Esophagus squamous epithelium (tissue), 5 donors: ENCODE measurements around the gene RMND1. TPM values are rescaled to one million over a fixed set of nuclear protein-coding genes. Genes with fewer than 3 reads are reported as not detected.

ENCODE experiments used
- DNase-seq: peaks from one replicate; lab custom pipeline; 2025; lab: John Stamatoyannopoulos, UW
- H3K27ac ChIP-seq, 4 donors: fragments of 200-600 bp; sonication (generic); one replicate each; pipeline ENCODE4 v1.5.1; 2016 to 2019; ENCODE audit warnings: mild to moderate bottlenecking in 1 of 4
- H3K27me3 ChIP-seq, 4 donors: fragments of 200-600 bp; sonication (generic); 1 replicate in 3 of 4; 2 replicates in 1 of 4; pipeline versions ENCODE4 v1.5.1 to v1.6.0; 2017 to 2021; ENCODE audit warnings: antibody characterized with exemption in 1 of 4
- H3K36me3 ChIP-seq, 3 donors: fragments of 200-600 bp; sonication (generic); one replicate each; pipeline ENCODE4 v1.5.1; 2016 to 2019
- H3K4me1 ChIP-seq, 3 donors: fragments of 200-600 bp; sonication (generic); one replicate each; pipeline ENCODE4 v1.5.1; 2017 to 2019
- H3K4me3 ChIP-seq, 4 donors: fragments of 200-600 bp; sonication (generic); 1 replicate in 3 of 4; 2 replicates in 1 of 4; pipeline ENCODE4 v1.5.1; 2016 to 2019; ENCODE audit warnings: mild to moderate bottlenecking in 2 of 4, moderate library complexity in 1 of 4
- H3K9me3 ChIP-seq, 3 donors: fragments of 200-600 bp; sonication (generic); one replicate each; pipeline ENCODE4 v1.5.1; 2016 to 2019
- POLR2A ChIP-seq, 4 donors: fragments of 450-650 bp; IDR thresholded peaks; one replicate each; pipeline ENCODE4 v1.6.1; 2017; ENCODE audit warnings: antibody characterized with exemption in 4 of 4, mild to moderate bottlenecking in 4 of 4, moderate library complexity in 3 of 4
- WGBS, 2 donors: methylation state at CpG; one replicate each; pipeline ENCODE4 v1.1.5; 2018; 5-methylcytosine and 5-hydroxymethylcytosine counted together
- intact Hi-C: fragments of 100-400 bp; cut with DNase I; formaldehyde crosslinking; loops from one replicate; pipeline ENCODE4 v1.15.0; 2022
- total RNA-seq, 4 donors: library from RNA; depleted of rRNA; stranded (reverse); fragments of >200 nt; gene quantifications; one replicate each; pipeline ENCODE4 v1.1.0, GENCODE V29; 2016
- TF ChIP-seq, protein P1 (sequence below), 6 experiments: fragments of 450-650 bp in 4 of 6; fragments of 200-600 bp in 2 of 6; sonication (generic) in 2 of 6; IDR thresholded peaks; one replicate each; pipeline ENCODE4 v1.5.1; 2016 to 2019; ENCODE audit warnings: antibody characterized with exemption in 6 of 6, mild to moderate bottlenecking in 4 of 6, moderate library complexity in 4 of 6
- donor health status: DM: yes; HTN: yes; CAD: no.

Gene RMND1
- total RNA-seq, 4 donors from 2014 or later: 4.6 to 25.9 (median 15.3) TPM

DNA sequence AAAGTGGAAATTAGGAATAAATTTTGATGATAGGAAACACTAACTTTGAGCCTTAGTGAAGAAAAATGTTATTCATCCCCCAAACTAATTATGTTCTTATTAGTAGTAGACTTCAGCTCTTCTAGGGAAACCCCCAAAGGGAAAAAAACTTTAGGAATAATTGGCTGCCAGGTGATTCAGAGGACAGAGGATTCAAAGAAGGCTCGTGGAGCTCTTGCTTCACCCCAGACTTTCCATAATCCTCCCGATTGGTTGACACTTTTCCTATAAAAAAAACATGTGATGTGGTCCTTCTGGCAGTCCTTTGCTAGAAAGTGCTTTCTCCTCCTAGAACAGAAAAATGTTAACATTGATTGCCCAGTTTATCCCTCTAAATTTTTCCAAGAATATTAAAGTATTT lies 36.3 kb upstream of the RMND1 start:
- Histone ChIP-seq H3K9me3 (no peaks in the 10 kb centered on the region), H3K4me3 (no peak overlapping the region), H3K36me3 (no peaks in the 10 kb centered on the region), H3K4me1 (peaks cover 0 to 2% (median 0%) of the 10 kb centered on the region in 3 donors), H3K27ac (no peak overlapping the region), H3K27me3 (peaks cover 0 to 22% (median 0%) of the 10 kb centered on the region in 4 donors)
- intact Hi-C loops: no loop called here
- WGBS, 2 donors: 17 to 40% methylated on average over 2 of the region's 2 CpGs
- TF ChIP-seq POLR2A (IDR thresholded peaks at IDR 0.05): no peak
- TF ChIP-seq, protein P1, sequence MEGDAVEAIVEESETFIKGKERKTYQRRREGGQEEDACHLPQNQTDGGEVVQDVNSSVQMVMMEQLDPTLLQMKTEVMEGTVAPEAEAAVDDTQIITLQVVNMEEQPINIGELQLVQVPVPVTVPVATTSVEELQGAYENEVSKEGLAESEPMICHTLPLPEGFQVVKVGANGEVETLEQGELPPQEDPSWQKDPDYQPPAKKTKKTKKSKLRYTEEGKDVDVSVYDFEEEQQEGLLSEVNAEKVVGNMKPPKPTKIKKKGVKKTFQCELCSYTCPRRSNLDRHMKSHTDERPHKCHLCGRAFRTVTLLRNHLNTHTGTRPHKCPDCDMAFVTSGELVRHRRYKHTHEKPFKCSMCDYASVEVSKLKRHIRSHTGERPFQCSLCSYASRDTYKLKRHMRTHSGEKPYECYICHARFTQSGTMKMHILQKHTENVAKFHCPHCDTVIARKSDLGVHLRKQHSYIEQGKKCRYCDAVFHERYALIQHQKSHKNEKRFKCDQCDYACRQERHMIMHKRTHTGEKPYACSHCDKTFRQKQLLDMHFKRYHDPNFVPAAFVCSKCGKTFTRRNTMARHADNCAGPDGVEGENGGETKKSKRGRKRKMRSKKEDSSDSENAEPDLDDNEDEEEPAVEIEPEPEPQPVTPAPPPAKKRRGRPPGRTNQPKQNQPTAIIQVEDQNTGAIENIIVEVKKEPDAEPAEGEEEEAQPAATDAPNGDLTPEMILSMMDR (IDR thresholded peaks at IDR 0.05): no peak
- no peak for DNase-seq

DNA sequence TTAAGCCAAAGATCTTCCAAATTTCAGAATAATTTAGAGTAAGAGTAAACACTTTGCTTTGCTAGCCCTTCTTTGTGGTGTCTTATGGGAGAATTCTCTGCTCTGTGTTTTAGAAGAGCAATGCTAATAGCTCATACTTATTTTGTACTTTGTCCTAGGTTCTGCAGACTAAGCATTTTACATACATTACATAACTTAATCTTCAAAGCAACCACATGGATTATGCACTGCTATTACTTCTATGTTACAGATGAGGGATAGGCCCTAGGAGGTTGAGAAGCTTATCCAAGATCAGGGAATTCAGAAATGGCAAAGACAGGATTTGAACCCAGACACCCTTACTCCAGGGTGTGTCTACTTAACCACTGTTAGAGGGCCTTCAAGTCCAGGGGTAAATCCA lies 32.1 kb upstream of the RMND1 start:
- Histone ChIP-seq H3K27me3 (no peaks in the 10 kb centered on the region), H3K4me1 (peaks cover 0 to 16% (median 7%) of the 10 kb centered on the region in 3 donors), H3K4me3 (no peak overlapping the region), H3K36me3 (no peaks in the 10 kb centered on the region), H3K27ac (no peak overlapping the region), H3K9me3 (no peaks in the 10 kb centered on the region)
- no peak for DNase-seq
- intact Hi-C loops: no loop called here
- TF ChIP-seq, protein P1 (IDR thresholded peaks at IDR 0.05): no peak
- TF ChIP-seq POLR2A (IDR thresholded peaks at IDR 0.05): no peak

DNA sequence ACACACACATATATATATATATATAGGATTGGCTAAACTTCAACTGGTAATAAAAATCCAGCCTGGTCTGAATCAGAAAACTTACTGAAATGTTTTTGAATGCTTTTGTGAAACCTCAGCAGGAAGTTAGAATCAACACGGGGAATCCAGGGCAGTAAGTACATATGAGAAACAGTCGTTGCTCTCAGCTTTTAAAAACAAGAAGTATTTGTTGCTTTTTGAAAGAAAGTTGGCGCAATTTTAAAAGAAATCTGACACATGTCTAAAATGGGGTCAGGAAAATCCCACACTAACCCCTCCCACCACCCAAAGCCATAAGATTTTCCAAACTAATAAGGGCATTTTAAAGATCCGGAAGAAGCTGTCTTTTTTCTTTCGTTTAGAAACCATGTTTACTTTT lies 30.4 kb upstream of the RMND1 start:
- 20 to 25% methylated on average over 5 of the region's 5 CpGs for WGBS, 2 donors
- TF ChIP-seq, protein P1 (IDR thresholded peaks at IDR 0.05): no peak
- no peak for TF ChIP-seq POLR2A (IDR thresholded peaks at IDR 0.05)
- no peak for DNase-seq
- Histone ChIP-seq H3K27me3 (no peaks in the 10 kb centered on the region), H3K4me3 (peak overlapping the region in 2 of 4 donors; percentile 5 to 38), H3K9me3 (no peaks in the 10 kb centered on the region), H3K36me3 (no peaks in the 10 kb centered on the region), H3K27ac (peak overlapping the region in 3 of 4 donors; percentile 45 to 63 (median 49)), H3K4me1 (peaks cover 0 to 16% (median 7%) of the 10 kb centered on the region in 3 donors)
- intact Hi-C loops: no loop called here

GRCh38 chr6:151481786-151482185 lies 29.9 kb upstream of the RMND1 start:
- intact Hi-C loops: no loop called here
- TF ChIP-seq, protein P1 (IDR thresholded peaks at IDR 0.05): no peak
- no peak for TF ChIP-seq POLR2A (IDR thresholded peaks at IDR 0.05)
- DNase-seq: no peak
- Histone ChIP-seq H3K27ac (peak overlapping the region in 2 of 4 donors; percentile 59 to 63), H3K27me3 (no peaks in the 10 kb centered on the region), H3K4me1 (peaks cover 0 to 16% (median 7%) of the 10 kb centered on the region in 3 donors), H3K36me3 (no peaks in the 10 kb centered on the region), H3K4me3 (no peak overlapping the region), H3K9me3 (no peaks in the 10 kb centered on the region)

GRCh38 chr6:151478670-151479069 lies 26.7 kb upstream of the RMND1 start:
- H3K4me1 ChIP-seq: peaks cover 0 to 24% (median 7%) of the 10 kb centered on the region in 3 donors
- TF ChIP-seq, protein P1 (IDR thresholded peaks at IDR 0.05): no peak
- H3K4me3 ChIP-seq: no peak overlapping the region
- DNase-seq: no peak
- H3K9me3 ChIP-seq: no peaks in the 10 kb centered on the region
- H3K27me3 ChIP-seq: no peaks in the 10 kb centered on the region
- H3K27ac ChIP-seq: no peak overlapping the region
- WGBS, 2 donors: 76 to 86% methylated on average over 6 of the region's 6 CpGs
- intact Hi-C loops: no loop called here
- no peaks in the 10 kb centered on the region for H3K36me3 ChIP-seq
